GM12892 (cell line): ENCODE measurements around the gene CSAD.

Source experiments
- DNase-seq: peaks from one replicate; pipeline ENCODE4 v3.0.0; 2011; ENCODE audit not compliant: insufficient read length
- FAIRE-seq: peaks from 2 replicates; lab custom pipeline; 2011; peaks lifted over from hg19 to GRCh38; lab: Jason Lieb, UNC
- POLR2A ChIP-seq: IDR thresholded peaks from 2 replicates; pipeline ENCODE4 v1.6.1; 2011; ENCODE audit warnings: low read depth, low read length, control low read depth
- POLR2AphosphoS5 ChIP-seq: IDR thresholded peaks from 2 replicates; pipeline ENCODE4 v1.6.1; 2011; ENCODE audit warnings: low read depth, low read length, control low read depth
- TAF1 ChIP-seq: IDR thresholded peaks from 2 replicates; pipeline ENCODE4 v1.6.1; 2011; ENCODE audit warnings: low read depth, mild to moderate bottlenecking, control low read depth, low read length, borderline replicate concordance

CSAD gene

DNA sequence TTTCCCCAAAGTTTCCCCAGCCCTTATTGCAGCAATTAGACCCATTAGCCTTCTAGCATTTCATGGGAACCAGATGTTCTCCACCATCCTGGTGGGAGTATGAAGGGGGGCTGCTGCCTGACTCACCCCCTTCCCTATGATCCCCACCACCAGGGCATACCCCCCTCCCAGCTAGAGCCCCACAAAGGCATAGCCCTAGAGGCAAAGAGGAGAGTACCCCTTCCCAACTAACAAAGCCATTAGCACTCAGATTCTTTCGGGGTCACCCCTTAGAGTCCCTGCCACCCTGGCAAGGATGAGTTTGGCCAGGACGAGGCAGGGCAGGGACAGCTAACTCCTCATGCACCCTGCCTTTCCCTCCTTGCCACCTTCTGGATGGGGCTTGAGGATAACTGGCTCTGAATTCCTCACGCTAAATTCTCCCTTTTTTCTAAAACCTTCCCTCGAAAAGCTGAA is 42.1 kb upstream of the CSAD start:
- TF ChIP-seq POLR2AphosphoS5 = no peak
- no peak for TF ChIP-seq TAF1
- no peak for TF ChIP-seq POLR2A
- DNase-seq (no peak), FAIRE-seq (no peak)

DNA sequence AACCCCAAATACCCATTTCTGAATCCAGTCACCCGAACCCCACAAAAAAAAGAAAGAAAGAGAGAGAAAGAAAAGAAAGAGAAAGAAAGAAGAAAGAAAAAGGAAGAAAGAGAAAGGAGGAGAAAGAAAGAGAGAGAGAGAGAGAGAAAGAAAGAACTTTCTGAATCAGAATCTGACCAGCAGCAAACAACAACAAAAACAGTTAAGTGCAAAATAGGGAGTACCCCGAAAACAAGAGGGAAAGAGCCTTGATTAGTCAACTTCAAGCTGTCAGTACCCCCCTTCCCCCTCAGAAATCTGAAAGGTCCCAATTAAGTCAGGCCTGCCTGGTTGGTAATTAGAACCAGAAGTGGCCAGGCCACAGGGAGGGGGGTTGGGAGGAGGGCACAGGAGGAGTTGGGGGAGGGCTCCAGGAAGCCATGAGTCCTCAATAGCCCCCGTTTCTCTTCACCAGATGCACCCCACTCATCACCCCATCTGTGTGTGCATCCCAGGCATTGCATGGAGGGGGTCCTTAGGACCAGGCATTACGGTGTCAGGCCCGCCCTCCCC is 41.5 kb upstream of the CSAD start:
- TF ChIP-seq POLR2A (no peak), POLR2AphosphoS5 (no peak), TAF1 (no peak)
- no peak for FAIRE-seq

GRCh38 chr12:53221203-53222080 is 40.7 kb upstream of the CSAD start:
- DNase-seq (peak; percentile 69), FAIRE-seq (no peak)
- TF ChIP-seq POLR2A (peak; percentile 53; the same call in 1 of the 2 replicates), TAF1 (no peak)

More for the DNA sequence above, 41.5 kb upstream of the CSAD start:
- no peak for DNase-seq

DNA sequence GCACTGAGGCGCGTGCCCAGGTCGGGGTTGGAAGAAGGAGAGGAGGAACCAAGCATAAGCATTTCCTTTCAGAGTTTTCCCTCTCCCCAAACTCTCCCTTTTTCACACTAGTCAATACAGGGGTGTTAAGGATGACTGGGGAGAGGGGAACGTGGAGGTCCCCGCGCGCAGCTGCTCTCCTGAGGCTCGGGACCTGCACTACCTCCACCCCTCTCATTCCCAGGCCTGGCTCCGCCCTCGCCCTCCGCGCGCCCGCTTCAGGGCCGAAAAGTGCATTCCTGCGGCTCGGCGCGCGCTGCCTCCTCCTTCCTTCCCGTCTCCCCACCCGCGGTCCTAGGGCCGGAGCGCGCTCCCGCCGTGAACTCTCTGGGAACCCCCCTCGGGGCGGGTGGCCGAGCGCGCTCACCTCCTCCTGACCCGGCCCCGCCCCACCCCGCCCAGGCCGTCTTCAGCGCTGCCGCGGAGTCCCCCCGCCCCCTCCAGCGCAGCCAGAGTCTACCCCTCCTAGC is 40.0 kb upstream of the CSAD start:
- peak; percentile 85 for FAIRE-seq
- DNase-seq = peak; percentile 96
- TF ChIP-seq POLR2AphosphoS5 = 0 out of 2 replicates have a peak, but pooled peaks have one; percentile 18
- no peak; the same call in 1 of the 2 replicates for TF ChIP-seq POLR2A
- TF ChIP-seq TAF1 = 0 out of 2 replicates have a peak, but pooled peaks have one; percentile 16

DNA sequence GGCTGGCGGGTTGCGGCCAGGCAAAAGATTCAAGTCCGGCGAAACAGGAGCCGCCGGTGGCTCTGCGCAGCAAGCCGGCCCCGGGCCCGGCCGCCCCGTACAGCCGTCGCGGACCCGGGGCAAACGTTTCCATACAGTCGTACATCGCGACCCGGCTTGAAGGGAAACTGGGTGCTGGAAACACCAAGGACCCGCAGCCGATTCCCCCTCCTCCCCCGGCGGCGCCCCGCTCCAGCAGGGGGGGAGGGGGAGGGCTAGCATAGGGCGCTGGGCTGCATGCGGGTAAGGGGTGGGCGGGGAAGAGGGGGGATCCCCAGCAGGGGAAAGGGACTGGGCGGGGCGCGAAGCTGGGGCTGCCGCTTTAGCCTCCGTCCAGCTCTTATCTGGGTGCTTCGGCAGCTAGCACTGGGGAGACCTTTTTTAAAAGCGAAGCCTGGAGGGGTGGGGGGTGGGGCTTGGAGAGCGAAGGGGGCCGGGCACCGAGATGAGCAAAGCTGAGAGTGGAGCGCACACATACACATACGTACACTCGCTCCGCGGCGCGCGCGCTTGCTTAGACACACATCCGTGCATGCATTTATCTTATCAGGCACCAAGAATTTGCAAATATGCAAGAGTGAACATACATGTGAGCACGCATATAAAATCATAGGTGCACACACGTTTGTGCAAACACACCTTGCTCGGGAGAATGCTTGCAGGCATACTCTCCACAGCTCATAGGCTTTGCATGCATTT is 39.4 kb upstream of the CSAD start:
- FAIRE-seq = no peak

GRCh38 chr12:53219292-53219955 is 38.7 kb upstream of the CSAD start:
- FAIRE-seq = peak; percentile 73
- peak; percentile 63 for DNase-seq
- TF ChIP-seq TAF1 (0 out of 2 replicates have a peak, but pooled peaks have one; percentile 3), POLR2AphosphoS5 (peak; percentile 33; the same call in 1 of the 2 replicates), POLR2A (no peak)

More for the DNA sequence above, 39.4 kb upstream of the CSAD start:
- TF ChIP-seq TAF1 (no peak), POLR2A (no peak), POLR2AphosphoS5 (no peak)
- DNase-seq = peak; percentile 85

GRCh38 chr12:53218551-53219291 is 38.0 kb upstream of the CSAD start:
- FAIRE-seq = no peak
- TF ChIP-seq TAF1 = no peak
- TF ChIP-seq POLR2AphosphoS5 = no peak
- no peak for TF ChIP-seq POLR2A

GRCh38 chr12:53217931-53218307 is 37.2 kb upstream of the CSAD start:
- no peak for TF ChIP-seq TAF1
- no peak for TF ChIP-seq POLR2AphosphoS5
- no peak for TF ChIP-seq POLR2A
- DNase-seq = no peak
- FAIRE-seq = no peak

More at GRCh38 chr12:53218551-53219291, 38.0 kb upstream of the CSAD start:
- DNase-seq = no peak

- FAIRE-seq (no peak), DNase-seq (no peak)
- no peak for TF ChIP-seq TAF1
- TF ChIP-seq POLR2A = no peak
- TF ChIP-seq POLR2AphosphoS5 = no peak
These were observed 36.6 kb upstream of the CSAD start for GRCh38 chr12:53217051-53217930.

DNA sequence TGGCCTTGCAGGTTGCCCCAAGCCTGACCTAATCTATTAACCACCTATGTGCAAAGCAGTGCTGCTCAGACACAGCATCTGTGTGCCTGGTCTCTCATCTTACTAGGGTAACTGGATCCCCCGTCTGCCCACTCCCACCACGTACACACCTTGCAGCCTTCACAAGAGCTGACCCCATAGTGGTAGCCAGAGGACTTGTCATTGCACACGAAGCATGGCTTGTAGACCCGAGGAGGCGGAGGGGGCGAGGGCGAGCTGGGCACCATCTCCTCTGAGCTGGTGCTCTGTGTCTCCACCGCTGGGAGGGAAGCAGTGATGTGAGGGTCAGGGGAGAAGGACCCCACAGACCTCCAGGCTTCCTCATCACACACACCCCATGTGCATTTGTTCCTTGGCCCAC is 34.8 kb upstream of the CSAD start:
- FAIRE-seq (no peak), DNase-seq (no peak)
- TF ChIP-seq POLR2AphosphoS5 = no peak
- no peak for TF ChIP-seq POLR2A
- no peak for TF ChIP-seq TAF1
